ENCODE results near the gene NTRK3.

DNA sequence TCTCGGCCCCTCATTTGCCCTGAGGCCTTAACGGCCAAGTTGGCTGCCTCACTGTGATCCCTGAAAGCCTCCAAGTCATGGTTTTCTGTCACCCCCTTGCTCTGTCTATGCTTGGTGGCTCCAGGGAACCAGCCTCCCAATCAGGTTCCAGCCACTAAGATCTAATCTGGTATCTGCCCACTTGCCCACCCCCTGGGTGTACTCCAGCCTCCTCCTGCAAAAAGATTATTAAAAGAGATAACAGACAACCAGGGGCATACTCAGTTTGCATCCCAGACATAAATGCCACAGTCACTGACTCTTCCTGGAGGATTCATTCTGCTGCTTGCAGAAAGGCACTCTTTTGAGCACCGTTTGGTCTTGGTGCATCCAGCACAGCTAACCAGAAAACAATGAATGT is 103.9 kb downstream of the NTRK3 start:
- TF ChIP-seq CTCF (IDR thresholded peaks at IDR 0.05; ENCODE audit: low read depth, low read length, poor library complexity, severe bottlenecking) (no peak), EZH2phosphoT487 (IDR thresholded peaks at IDR 0.05; ENCODE audit: borderline replicate concordance, low read length) (no peak)
